HEK293 (cell line): ENCODE measurements around the gene CACNA1F.

ENCODE experiments used
- BCL11A ChIP-seq: fragments of 450-650 bp; formaldehyde crosslinking; IDR thresholded peaks from 2 replicates; pipeline ENCODE4 v1.5.1; 2016; ENCODE audit warnings: low read depth, missing biosample characterization, missing genetic modification characterization
- EGR2 ChIP-seq: fragments of 450-650 bp; formaldehyde crosslinking; IDR thresholded peaks from 2 replicates; pipeline ENCODE4 v1.5.1; 2016; ENCODE audit warnings: low read depth, missing biosample characterization, missing genetic modification characterization
- GLI2 ChIP-seq: fragments of 450-650 bp; formaldehyde crosslinking; IDR thresholded peaks from 2 replicates; pipeline ENCODE4; 2017; ENCODE audit warnings: missing biosample characterization, missing genetic modification characterization, low read depth, borderline replicate concordance
- KLF1 ChIP-seq: fragments of 450-650 bp; formaldehyde crosslinking; IDR thresholded peaks from 2 replicates; pipeline ENCODE4 v1.5.1; 2016; ENCODE audit warnings: missing biosample characterization, missing genetic modification characterization
- KLF10 ChIP-seq: fragments of 450-650 bp; IDR thresholded peaks from 2 replicates; pipeline ENCODE4 v1.5.1; 2018; ENCODE audit warnings: missing biosample characterization, mild to moderate bottlenecking, missing genetic modification characterization
- KLF16 ChIP-seq: fragments of 450-650 bp; formaldehyde crosslinking; IDR thresholded peaks from 2 replicates; pipeline ENCODE4 v1.5.1; 2017; ENCODE audit warnings: missing biosample characterization, missing genetic modification characterization
- KLF7 ChIP-seq: fragments of 450-650 bp; formaldehyde crosslinking; IDR thresholded peaks from 2 replicates; pipeline ENCODE4 v1.5.1; 2016; ENCODE audit warnings: missing biosample characterization, missing genetic modification characterization, borderline replicate concordance
- KLF9 ChIP-seq: fragments of 450-650 bp; formaldehyde crosslinking; IDR thresholded peaks from 2 replicates; pipeline ENCODE4 v1.5.1; 2016; ENCODE audit warnings: missing biosample characterization, missing genetic modification characterization, low read depth
- MZF1 ChIP-seq: fragments of 450-650 bp; formaldehyde crosslinking; IDR thresholded peaks from 2 replicates; pipeline ENCODE4 v1.5.1; 2017; ENCODE audit warnings: missing biosample characterization, missing genetic modification characterization, borderline replicate concordance
- OSR2 ChIP-seq: fragments of 450-650 bp; formaldehyde crosslinking; IDR thresholded peaks from 2 replicates; pipeline ENCODE4 v1.5.1; 2016; ENCODE audit warnings: missing biosample characterization, missing genetic modification characterization
- PBX3 ChIP-seq: sonication (generic); formaldehyde crosslinking; IDR thresholded peaks from 2 replicates; pipeline ENCODE4 v1.8.1; 2022; ENCODE audit warnings: mild to moderate bottlenecking, moderate library complexity, missing genetic modification reagents
- REPIN1 ChIP-seq: fragments of 450-650 bp; formaldehyde crosslinking; IDR thresholded peaks from 2 replicates; pipeline ENCODE4 v1.5.1; 2017; ENCODE audit warnings: missing biosample characterization, missing genetic modification characterization, low read depth
- SP2 ChIP-seq: fragments of 450-650 bp; formaldehyde crosslinking; IDR thresholded peaks from 2 replicates; pipeline ENCODE4 v1.5.1; 2016; ENCODE audit warnings: missing biosample characterization, missing genetic modification characterization
- TRIM28 ChIP-seq: IDR thresholded peaks from 2 replicates; pipeline ENCODE4 v1.6.1; 2011; ENCODE audit warnings: low read length, control low read depth, borderline replicate concordance
- ZEB2 ChIP-seq: fragments of 450-650 bp; formaldehyde crosslinking; IDR thresholded peaks from 2 replicates; pipeline ENCODE4 v1.5.1; 2016; ENCODE audit warnings: missing biosample characterization, missing genetic modification characterization
- ZFHX2 ChIP-seq: fragments of 450-650 bp; formaldehyde crosslinking; conservative IDR thresholded peaks from 2 replicates; pipeline ENCODE4 v1.5.1; 2016; ENCODE audit warnings: missing biosample characterization, missing genetic modification characterization
- ZNF132 ChIP-seq: fragments of 450-650 bp; formaldehyde crosslinking; IDR thresholded peaks from 2 replicates; pipeline ENCODE4 v1.5.1; 2017; ENCODE audit warnings: missing biosample characterization, missing genetic modification characterization, borderline replicate concordance
- ZNF146 ChIP-seq: fragments of 450-650 bp; formaldehyde crosslinking; IDR thresholded peaks from 2 replicates; pipeline ENCODE4 v1.5.1; 2016; ENCODE audit warnings: missing biosample characterization, missing genetic modification characterization
- ZNF155 ChIP-seq: fragments of 450-650 bp; formaldehyde crosslinking; IDR thresholded peaks from 2 replicates; pipeline ENCODE4 v1.5.1; 2016; ENCODE audit warnings: missing biosample characterization, missing genetic modification characterization
- ZNF169 ChIP-seq: fragments of 450-650 bp; formaldehyde crosslinking; IDR thresholded peaks from 2 replicates; pipeline ENCODE4 v1.5.1; 2016; ENCODE audit warnings: missing biosample characterization, missing genetic modification characterization
- ZNF18 ChIP-seq: fragments of 450-650 bp; formaldehyde crosslinking; IDR thresholded peaks from 2 replicates; pipeline ENCODE4 v1.5.1; 2016; ENCODE audit warnings: missing biosample characterization, missing genetic modification characterization
- ZNF202 ChIP-seq: fragments of 450-650 bp; formaldehyde crosslinking; IDR thresholded peaks from 2 replicates; pipeline ENCODE4 v1.5.1; 2016; ENCODE audit warnings: missing biosample characterization, missing genetic modification characterization, borderline replicate concordance
- ZNF23 ChIP-seq: fragments of 450-650 bp; formaldehyde crosslinking; IDR thresholded peaks from 2 replicates; pipeline ENCODE4 v1.5.1; 2016; ENCODE audit warnings: missing biosample characterization, missing genetic modification characterization, borderline replicate concordance
- ZNF24 ChIP-seq: fragments of 450-650 bp; formaldehyde crosslinking; IDR thresholded peaks from 2 replicates; pipeline ENCODE4 v1.5.1; 2016; ENCODE audit warnings: missing biosample characterization, missing genetic modification characterization
- ZNF341 ChIP-seq: fragments of 450-650 bp; formaldehyde crosslinking; IDR thresholded peaks from 2 replicates; pipeline ENCODE4; 2016; ENCODE audit warnings: low read depth, missing biosample characterization, missing genetic modification characterization
- ZNF354C ChIP-seq: fragments of 450-650 bp; formaldehyde crosslinking; IDR thresholded peaks from 2 replicates; pipeline ENCODE4 v1.5.1; 2016; ENCODE audit warnings: missing biosample characterization, missing genetic modification characterization, low read depth, borderline replicate concordance
- ZNF366 ChIP-seq: fragments of 450-650 bp; formaldehyde crosslinking; conservative IDR thresholded peaks from 2 replicates; pipeline ENCODE4 v1.5.1; 2016; ENCODE audit warnings: missing biosample characterization, missing genetic modification characterization
- ZNF37A ChIP-seq: fragments of 450-650 bp; IDR thresholded peaks from 2 replicates; pipeline ENCODE4 v1.5.1; 2018; ENCODE audit warnings: missing biosample characterization, missing genetic modification characterization
- ZNF549 ChIP-seq: fragments of 450-650 bp; IDR thresholded peaks from 2 replicates; pipeline ENCODE4 v1.5.1; 2018; ENCODE audit warnings: missing biosample characterization, missing genetic modification characterization, mild to moderate bottlenecking, inconsistent platforms, moderate library complexity
- ZNF580 ChIP-seq: fragments of 450-650 bp; formaldehyde crosslinking; IDR thresholded peaks from 2 replicates; pipeline ENCODE4 v1.5.1; 2016; ENCODE audit warnings: missing biosample characterization, missing genetic modification characterization
- ZNF623 ChIP-seq: fragments of 450-650 bp; formaldehyde crosslinking; IDR thresholded peaks from 2 replicates; pipeline ENCODE4 v1.5.1; 2016; ENCODE audit warnings: missing biosample characterization, missing genetic modification characterization
- ZNF776 ChIP-seq: fragments of 450-650 bp; formaldehyde crosslinking; IDR thresholded peaks from 2 replicates; pipeline ENCODE4 v1.5.0; 2017; ENCODE audit warnings: missing biosample characterization, missing genetic modification characterization, borderline replicate concordance
- TF ChIP-seq, protein P1 (sequence below): fragments of 450-650 bp; formaldehyde crosslinking; conservative IDR thresholded peaks from 2 replicates; pipeline ENCODE4 v1.5.1; 2016; ENCODE audit warnings: low read depth, missing biosample characterization, missing genetic modification characterization
- TF ChIP-seq, protein P2 (sequence below): fragments of 450-650 bp; formaldehyde crosslinking; IDR thresholded peaks from 2 replicates; pipeline ENCODE4 v1.5.1; 2017; ENCODE audit warnings: missing biosample characterization, missing genetic modification characterization

The CACNA1F gene

DNA sequence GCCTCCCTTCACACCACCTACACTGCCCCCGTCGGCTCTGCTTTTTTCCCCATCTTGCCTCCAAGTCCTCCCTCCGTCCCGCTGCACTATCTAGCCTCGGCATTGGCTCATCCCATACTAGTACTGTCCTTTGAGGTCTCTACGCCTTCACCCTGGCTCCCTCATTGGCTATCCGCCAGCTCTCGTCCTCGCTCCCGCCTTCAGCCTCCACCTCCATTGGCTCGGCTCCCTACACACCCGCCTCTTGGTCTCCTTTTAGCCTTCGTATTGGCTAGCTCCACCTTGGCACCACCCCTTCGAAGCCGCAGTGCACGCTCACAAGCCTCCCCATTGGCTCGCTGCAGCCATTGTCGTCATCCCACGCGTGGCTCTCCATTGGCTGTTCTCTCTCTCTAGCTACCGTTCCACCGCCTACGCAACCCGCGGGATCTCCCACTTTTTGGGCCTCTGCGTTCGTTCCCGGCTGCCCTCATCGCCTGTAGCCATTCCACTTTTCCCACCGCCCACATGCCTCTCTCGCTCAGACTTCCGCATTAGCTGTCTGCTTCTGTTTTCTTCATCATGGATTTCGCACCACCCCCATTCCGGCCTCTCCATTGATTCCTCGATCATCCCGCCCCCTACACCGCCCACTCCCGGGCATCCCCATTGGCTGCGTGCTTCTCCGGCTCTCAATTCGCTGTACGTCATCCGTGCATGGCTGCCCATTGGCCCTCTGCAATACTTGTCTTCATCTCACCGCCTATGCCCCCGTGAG, 36.0 kb upstream of the CACNA1F start (continued):
- TF ChIP-seq ZNF23 (tag by site-specific recombination) (no peak), KLF10 (tag by site-specific recombination) (0 out of 2 replicates have a peak, but pooled peaks have one; percentile 40), ZNF776 (no peak), REPIN1 (tag by site-specific recombination) (no peak), ZNF549 (tag by site-specific recombination) (no peak), PBX3 (no peak), ZEB2 (tag by site-specific recombination) (peak; percentile 61; the same call in 1 of the 2 replicates), ZNF24 (tag by site-specific recombination) (no peak), EGR2 (tag by site-specific recombination) (peak; percentile 98), ZFHX2 (tag by site-specific recombination) (peak; percentile 99), ZNF37A (tag by site-specific recombination) (no peak), ZNF169 (tag by site-specific recombination) (no peak), KLF16 (tag by site-specific recombination) (peak; percentile 90), ZNF623 (tag by site-specific recombination) (no peak), ZNF155 (tag by site-specific recombination) (no peak), ZNF580 (peak; percentile 97), KLF1 (tag by site-specific recombination) (peak; percentile 54; the same call in 1 of the 2 replicates), OSR2 (peak; percentile 91), ZNF146 (no peak; the same call in 1 of the 2 replicates), KLF9 (tag by site-specific recombination) (peak; percentile 91), TRIM28 (no peak), ZNF18 (tag by site-specific recombination) (no peak; the same call in 1 of the 2 replicates), ZNF132 (tag by site-specific recombination) (no peak), ZNF354C (tag by site-specific recombination) (no peak), GLI2 (no peak), ZNF366 (tag by site-specific recombination) (peak; percentile 90), BCL11A (tag by site-specific recombination) (no peak), ZNF202 (tag by site-specific recombination) (no peak), MZF1 (tag by site-specific recombination) (no peak), ZNF341 (peak; percentile 96), SP2 (peak; percentile 99), KLF7 (peak; percentile 25; the same call in 1 of the 2 replicates)
- TF ChIP-seq, protein P1, sequence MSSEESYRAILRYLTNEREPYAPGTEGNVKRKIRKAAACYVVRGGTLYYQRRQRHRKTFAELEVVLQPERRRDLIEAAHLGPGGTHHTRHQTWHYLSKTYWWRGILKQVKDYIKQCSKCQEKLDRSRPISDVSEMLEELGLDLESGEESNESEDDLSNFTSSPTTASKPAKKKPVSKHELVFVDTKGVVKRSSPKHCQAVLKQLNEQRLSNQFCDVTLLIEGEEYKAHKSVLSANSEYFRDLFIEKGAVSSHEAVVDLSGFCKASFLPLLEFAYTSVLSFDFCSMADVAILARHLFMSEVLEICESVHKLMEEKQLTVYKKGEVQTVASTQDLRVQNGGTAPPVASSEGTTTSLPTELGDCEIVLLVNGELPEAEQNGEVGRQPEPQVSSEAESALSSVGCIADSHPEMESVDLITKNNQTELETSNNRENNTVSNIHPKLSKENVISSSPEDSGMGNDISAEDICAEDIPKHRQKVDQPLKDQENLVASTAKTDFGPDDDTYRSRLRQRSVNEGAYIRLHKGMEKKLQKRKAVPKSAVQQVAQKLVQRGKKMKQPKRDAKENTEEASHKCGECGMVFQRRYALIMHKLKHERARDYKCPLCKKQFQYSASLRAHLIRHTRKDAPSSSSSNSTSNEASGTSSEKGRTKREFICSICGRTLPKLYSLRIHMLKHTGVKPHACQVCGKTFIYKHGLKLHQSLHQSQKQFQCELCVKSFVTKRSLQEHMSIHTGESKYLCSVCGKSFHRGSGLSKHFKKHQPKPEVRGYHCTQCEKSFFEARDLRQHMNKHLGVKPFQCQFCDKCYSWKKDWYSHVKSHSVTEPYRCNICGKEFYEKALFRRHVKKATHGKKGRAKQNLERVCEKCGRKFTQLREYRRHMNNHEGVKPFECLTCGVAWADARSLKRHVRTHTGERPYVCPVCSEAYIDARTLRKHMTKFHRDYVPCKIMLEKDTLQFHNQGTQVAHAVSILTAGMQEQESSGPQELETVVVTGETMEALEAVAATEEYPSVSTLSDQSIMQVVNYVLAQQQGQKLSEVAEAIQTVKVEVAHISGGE = no peak
- TF ChIP-seq, protein P2, sequence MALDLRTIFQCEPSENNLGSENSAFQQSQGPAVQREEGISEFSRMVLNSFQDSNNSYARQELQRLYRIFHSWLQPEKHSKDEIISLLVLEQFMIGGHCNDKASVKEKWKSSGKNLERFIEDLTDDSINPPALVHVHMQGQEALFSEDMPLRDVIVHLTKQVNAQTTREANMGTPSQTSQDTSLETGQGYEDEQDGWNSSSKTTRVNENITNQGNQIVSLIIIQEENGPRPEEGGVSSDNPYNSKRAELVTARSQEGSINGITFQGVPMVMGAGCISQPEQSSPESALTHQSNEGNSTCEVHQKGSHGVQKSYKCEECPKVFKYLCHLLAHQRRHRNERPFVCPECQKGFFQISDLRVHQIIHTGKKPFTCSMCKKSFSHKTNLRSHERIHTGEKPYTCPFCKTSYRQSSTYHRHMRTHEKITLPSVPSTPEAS (tag by site-specific recombination) = no peak
